Endothelial cell of umbilical vein (primary cell): ENCODE results near the gene HDAC3. TPM values are rescaled to one million over a fixed set of nuclear protein-coding genes. Genes with fewer than 3 reads are reported as not detected.

Experiments
- BruUV-seq: library from RNA; stranded (reverse); fragments of 400-500 nt; replicated peaks from 2 replicates; lab custom pipeline; 2021; lab: Mats Ljungman, UMichigan
- CTCF ChIA-PET: fragments of 300-600, 350-600 bp; sonication (Branson Sonifier 250); formaldehyde crosslinking; loops from one replicate; lab custom pipeline; 2021; ENCODE audit warnings: antibody characterized with exemption, inconsistent platforms; lab: Charles Lee
- POLR2A ChIA-PET: fragments of 300-600, 350-600 bp; sonication (Branson Sonifier 250); formaldehyde crosslinking; loops from one replicate; lab custom pipeline; 2021; ENCODE audit warnings: antibody characterized with exemption, inconsistent platforms; lab: Charles Lee
- DNase-seq: peaks from one replicate; pipeline ENCODE4 v3.0.0-alpha.2; 2011; ENCODE audit warnings: low read depth, low spot score
- FAIRE-seq: peaks from 2 replicates; lab custom pipeline; 2011; peaks lifted over from hg19 to GRCh38; lab: Jason Lieb, UNC
- H2AFZ ChIP-seq: 2 replicates; pipeline ENCODE4 v1.6.0; 2012; ENCODE audit warnings: low read depth, low read length, control low read depth, inconsistent platforms
- H3K27ac ChIP-seq: 2 replicates; pipeline ENCODE4 v1.5.1; 2011; ENCODE audit warnings: low read depth, mild to moderate bottlenecking, control low read depth, low read length, moderate library complexity; ENCODE audit not compliant: insufficient read depth
- H3K27me3 ChIP-seq, 2 experiments: 2 replicates each; pipeline versions ENCODE4 v1.6.0 to v1.6.1; 2011; ENCODE audit warnings: low read length in 2 of 2, mixed read lengths in 1 of 2; ENCODE audit not compliant: control insufficient read depth in 2 of 2, insufficient read depth in 2 of 2
- H3K36me3 ChIP-seq, 2 experiments: 2 replicates in 1 of 2; 3 replicates in 1 of 2; pipeline ENCODE4 v1.5.1; 2011; ENCODE audit warnings: low read length in 2 of 2, mild to moderate bottlenecking in 1 of 2, moderate library complexity in 1 of 2; ENCODE audit not compliant: control insufficient read depth in 2 of 2, insufficient read depth in 2 of 2; ENCODE audit errors: extremely low read depth in 1 of 2
- H3K4me1 ChIP-seq: 3 replicates; pipeline ENCODE4 v1.5.1; 2011; ENCODE audit warnings: mild to moderate bottlenecking, low read length; ENCODE audit not compliant: control insufficient read depth, insufficient read depth; ENCODE audit errors: extremely low read depth
- H3K4me2 ChIP-seq: 2 replicates; pipeline ENCODE4 v1.6.1; 2011; ENCODE audit warnings: low read length, control low read depth, mixed read lengths; ENCODE audit not compliant: insufficient read depth
- H3K4me3 ChIP-seq, 3 experiments: fragments of 200-600 bp in 1 of 3; sonication (generic), shearing (Covaris generic) in 1 of 3; replicated peaks in 1 of 3; 2 replicates each; pipeline ENCODE4 v1.5.1; 2011 to 2016; ENCODE audit warnings: control low read depth in 3 of 3, low read length in 3 of 3, mild to moderate bottlenecking in 2 of 3, inconsistent platforms in 1 of 3, low read depth in 1 of 3, moderate library complexity in 1 of 3; ENCODE audit not compliant: insufficient read depth in 1 of 3
- H3K79me2 ChIP-seq: 2 replicates; pipeline ENCODE4 v1.6.0; 2012; ENCODE audit warnings: low read length, inconsistent platforms; ENCODE audit not compliant: control insufficient read depth, insufficient read depth
- H3K9ac ChIP-seq: replicated peaks from 2 replicates; pipeline ENCODE3; 2011; ENCODE audit warnings: low read length, control low read depth; ENCODE audit not compliant: insufficient read depth; ENCODE audit errors: extremely low read depth
- H3K9me1 ChIP-seq: replicated peaks from 3 replicates; pipeline ENCODE4 v1.6.0; 2011; ENCODE audit warnings: mild to moderate bottlenecking, low read length; ENCODE audit not compliant: control insufficient read depth, insufficient read depth; ENCODE audit errors: extremely low read depth
- H3K9me3 ChIP-seq: replicated peaks from 2 replicates; pipeline ENCODE4 v1.5.1; 2012; ENCODE audit warnings: low read length, inconsistent platforms; ENCODE audit not compliant: control insufficient read depth, insufficient read depth
- H4K20me1 ChIP-seq: replicated peaks from 2 replicates; pipeline ENCODE3; 2011; ENCODE audit warnings: mild to moderate bottlenecking, low read length; ENCODE audit not compliant: control insufficient read depth, insufficient read depth; ENCODE audit errors: extremely low read depth
- CTCF ChIP-seq, 2 donors: IDR thresholded peaks; 1 replicate in 1 of 2; 2 replicates in 1 of 2; pipeline ENCODE4 v1.5.1; 2011; ENCODE audit warnings: low read length in 2 of 2, mild to moderate bottlenecking in 2 of 2, moderate library complexity in 2 of 2, control low read depth in 1 of 2, inconsistent platforms in 1 of 2, low read depth in 1 of 2; ENCODE audit not compliant: insufficient read depth in 1 of 2; ENCODE audit errors: extremely low read depth in 1 of 2
- FOS ChIP-seq: IDR thresholded peaks from 2 replicates; pipeline ENCODE4 v1.6.1; 2011; ENCODE audit warnings: mild to moderate bottlenecking, low read length, moderate library complexity, borderline replicate concordance; ENCODE audit not compliant: insufficient read depth
- GATA2 ChIP-seq: IDR thresholded peaks from 2 replicates; pipeline ENCODE4 v1.7.0; 2011; ENCODE audit warnings: low read depth, mild to moderate bottlenecking, moderate library complexity, mixed read lengths, low read length; ENCODE audit not compliant: insufficient read length, insufficient read depth
- MYC ChIP-seq: IDR thresholded peaks from one replicate; pipeline ENCODE4 v1.6.1; 2011; ENCODE audit warnings: mild to moderate bottlenecking, low read depth, low read length
- dilution Hi-C: fragments of 300-500 bp; cut with MboI; formaldehyde crosslinking; loops from one replicate; pipeline ENCODE4 v1.15.0; 2019; ENCODE audit warnings: low sequenced_read_pairs; ENCODE audit not compliant: extremely low pct_ligation_motif_present
- intact Hi-C: fragments of 100-400 bp; cut with micrococcal nuclease; formaldehyde crosslinking; loops from one replicate; pipeline ENCODE4 v1.10.0; 2022
- polyA plus RNA-seq, 4 experiments: library from polyadenylated mRNA; depleted of rRNA in 3 of 4; stranded (reverse) in 3 of 4; unstranded in 1 of 4; fragments of >200 nt; gene quantifications; 2 replicates each; pipeline versions ENCODE4 v1.2.1 to v1.2.3, GENCODE V29; 2011 to 2012; ENCODE audit warnings: missing spikeins in 1 of 4
- total RNA-seq: library from RNA; stranded (reverse); gene quantifications from 2 replicates; pipeline ENCODE4 v1.2.3, GENCODE V29; 2021

HDAC3 gene
- total and polyA plus RNA-seq, 2 donors (not counting 3 experiments of a cell fraction or from before 2014, with no cell fraction given), result 58.5 to 75.5 TPM

GRCh38 chr5:141674747-141675146, 38.1 kb upstream of the HDAC3 start:
- H2AFZ ChIP-seq, result no peak overlapping the region
- H3K79me2 ChIP-seq, result peaks cover 49% of the 10 kb centered on the region
- no peaks in the 10 kb centered on the region for H4K20me1 ChIP-seq
- no peak for DNase-seq
- CTCF ChIA-PET, result no interaction called here
- H3K4me1 ChIP-seq, result peaks cover 41% of the 10 kb centered on the region
- FAIRE-seq, result no peak
- BruUV-seq, result no TSS peak
- H3K36me3 ChIP-seq, result peaks cover 18 to 45% of the 10 kb centered on the region in 2 experiments
- H3K27ac ChIP-seq, result no peak overlapping the region
- POLR2A ChIA-PET, result no interaction called here
- intact Hi-C loops, result no loop called here
- H3K4me3 ChIP-seq, result no peak overlapping the region
- no peak overlapping the region for H3K4me2 ChIP-seq
- dilution Hi-C loops, result no loop called here
- no peaks in the 10 kb centered on the region for H3K27me3 ChIP-seq
- H3K9me1 ChIP-seq, result no peaks in the 10 kb centered on the region
- no peaks in the 10 kb centered on the region for H3K9me3 ChIP-seq
- no peak overlapping the region for H3K9ac ChIP-seq
- TF ChIP-seq CTCF (IDR thresholded peaks at IDR 0.05; ENCODE audit: extremely low read depth in 1 of 2, insufficient read depth in 1 of 2, low read depth in 1 of 2, low read length in 2 of 2), result no peak
- no peak for TF ChIP-seq FOS
- no peak for TF ChIP-seq GATA2
- no peak for TF ChIP-seq MYC
